ENCODE measurements around the gene CD82. TPM values are rescaled to one million over a fixed set of nuclear protein-coding genes. Genes with fewer than 3 reads are reported as not detected.

The CD82 gene
- total RNA-seq, 2 experiments from 2014 or later, result 1.2 to 6.4 TPM

DNA sequence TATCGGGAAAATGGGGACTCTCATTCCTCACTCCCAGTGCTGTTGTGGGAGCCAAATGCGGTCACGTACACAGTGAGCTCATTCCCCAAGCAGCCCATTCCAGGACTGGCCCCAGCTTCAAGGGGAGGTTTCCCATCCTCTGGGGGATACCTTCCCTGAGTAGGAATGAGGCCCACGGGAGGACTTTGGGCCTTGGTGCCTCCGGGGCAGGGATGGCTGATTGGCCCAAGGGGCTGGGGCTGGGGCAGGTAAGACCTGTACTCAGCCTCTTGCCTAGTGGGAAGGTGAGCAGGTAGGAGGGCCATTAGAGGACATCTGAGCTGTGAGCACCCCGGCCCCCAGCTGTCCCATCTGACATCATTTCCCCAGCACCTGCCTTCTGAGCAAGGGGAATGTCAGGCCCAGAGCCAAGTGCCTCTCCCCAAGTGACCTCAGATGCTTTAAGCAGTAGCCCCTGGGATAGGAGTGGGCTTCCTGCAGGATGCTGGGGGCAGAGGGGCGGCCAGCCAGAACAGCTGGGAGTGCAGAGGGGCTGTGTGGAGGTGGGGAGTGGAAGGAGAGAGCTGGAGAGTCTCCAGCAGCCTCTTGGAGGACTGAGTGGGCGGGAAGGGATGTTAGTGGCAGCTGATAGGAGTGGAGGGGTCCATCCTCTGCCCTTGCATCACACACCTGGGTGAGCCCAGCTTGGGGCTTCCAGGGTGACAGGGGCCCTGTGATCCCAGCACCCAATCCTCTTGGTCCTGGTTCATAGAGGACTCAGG lies 58.4 kb downstream of the CD82 start:
- no peaks in the 10 kb centered on the region for H3K9me3 ChIP-seq (ENCODE audit: low read length)
- H3K36me3 ChIP-seq (ENCODE audit: insufficient read depth, low read length), result no peaks in the 10 kb centered on the region
- H3K27ac ChIP-seq (ENCODE audit: low read depth, low read length, poor library complexity, severe bottlenecking), result no peak overlapping the region
- POLR2A ChIA-PET, result no interaction called here
- no TSS peak for BruUV-seq (replicated peaks)
- H3K4me2 ChIP-seq (ENCODE audit: low read length), result no peak overlapping the region
- TF ChIP-seq EZH2phosphoT487 (IDR thresholded peaks at IDR 0.05; ENCODE audit: borderline replicate concordance, low read depth, low read length), result no peak
- TF ChIP-seq, protein P1, sequence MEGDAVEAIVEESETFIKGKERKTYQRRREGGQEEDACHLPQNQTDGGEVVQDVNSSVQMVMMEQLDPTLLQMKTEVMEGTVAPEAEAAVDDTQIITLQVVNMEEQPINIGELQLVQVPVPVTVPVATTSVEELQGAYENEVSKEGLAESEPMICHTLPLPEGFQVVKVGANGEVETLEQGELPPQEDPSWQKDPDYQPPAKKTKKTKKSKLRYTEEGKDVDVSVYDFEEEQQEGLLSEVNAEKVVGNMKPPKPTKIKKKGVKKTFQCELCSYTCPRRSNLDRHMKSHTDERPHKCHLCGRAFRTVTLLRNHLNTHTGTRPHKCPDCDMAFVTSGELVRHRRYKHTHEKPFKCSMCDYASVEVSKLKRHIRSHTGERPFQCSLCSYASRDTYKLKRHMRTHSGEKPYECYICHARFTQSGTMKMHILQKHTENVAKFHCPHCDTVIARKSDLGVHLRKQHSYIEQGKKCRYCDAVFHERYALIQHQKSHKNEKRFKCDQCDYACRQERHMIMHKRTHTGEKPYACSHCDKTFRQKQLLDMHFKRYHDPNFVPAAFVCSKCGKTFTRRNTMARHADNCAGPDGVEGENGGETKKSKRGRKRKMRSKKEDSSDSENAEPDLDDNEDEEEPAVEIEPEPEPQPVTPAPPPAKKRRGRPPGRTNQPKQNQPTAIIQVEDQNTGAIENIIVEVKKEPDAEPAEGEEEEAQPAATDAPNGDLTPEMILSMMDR (conservative IDR thresholded peaks at IDR 0.05; ENCODE audit: low read length), result no peak
- H2AFZ ChIP-seq (ENCODE audit: low read length), result no peak overlapping the region
- intact Hi-C loops (cut with micrococcal nuclease; ENCODE audit: unreplicated experiment), result loop anchor here (5.0 kb wide), 1 partner anchor 268 kb away; no protein-coding TSS in a partner anchor
- H3K79me2 ChIP-seq (ENCODE audit: insufficient read depth, low read depth, low read length), result no peaks in the 10 kb centered on the region
- DNase-seq (ENCODE audit: low spot score), result no peak
- H3K4me3 ChIP-seq (ENCODE audit: low read depth, low read length, poor library complexity, severe bottlenecking), result no peak overlapping the region
- H3K4me1 ChIP-seq (ENCODE audit: insufficient read depth, low read length, poor library complexity, severe bottlenecking), result no peaks in the 10 kb centered on the region
- H3K9me2 ChIP-seq (ENCODE audit: insufficient read depth, low read length), result no peaks in the 10 kb centered on the region
- CTCF ChIA-PET (ENCODE audit: unreplicated experiment), result no interaction called here
- no peaks in the 10 kb centered on the region for H4K20me1 ChIP-seq (ENCODE audit: insufficient read depth, low read length)

DNA sequence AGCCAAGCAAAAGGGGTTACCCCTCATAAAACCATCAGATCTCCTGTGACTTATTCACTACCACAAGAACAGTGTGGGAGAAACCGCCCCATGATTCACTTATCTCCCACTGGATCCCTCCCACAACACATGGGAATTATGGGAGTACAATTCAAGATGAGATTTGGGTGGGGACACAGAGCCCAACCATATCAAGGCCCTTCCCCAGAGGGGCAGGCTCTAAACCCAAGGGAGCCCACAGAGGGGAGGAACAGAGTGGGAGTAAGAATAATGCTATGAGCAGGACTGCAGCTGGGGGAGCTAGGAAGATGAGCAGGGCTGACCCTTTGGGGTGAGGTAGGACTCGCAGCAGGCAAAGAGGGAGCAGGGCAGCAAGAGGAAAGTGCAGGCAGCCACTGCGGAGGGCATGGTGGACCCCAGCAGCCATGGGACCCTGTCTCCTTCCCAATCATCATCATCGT lies 59.3 kb downstream of the CD82 start:
- POLR2A ChIA-PET, result no interaction called here
- no TSS peak for BruUV-seq (replicated peaks)
- intact Hi-C loops (cut with micrococcal nuclease; ENCODE audit: unreplicated experiment), result loop anchor here (5.0 kb wide), 1 partner anchor 268 kb away; no protein-coding TSS in a partner anchor

More for the DNA sequence above, 59.3 kb downstream of the CD82 start:
- CTCF ChIA-PET (ENCODE audit: unreplicated experiment), result no interaction called here
- no peaks in the 10 kb centered on the region for H4K20me1 ChIP-seq (ENCODE audit: insufficient read depth, low read length)
- H3K4me2 ChIP-seq (ENCODE audit: low read length), result no peak overlapping the region
- H3K36me3 ChIP-seq (ENCODE audit: insufficient read depth, low read length), result no peaks in the 10 kb centered on the region
- H3K4me3 ChIP-seq (ENCODE audit: low read depth, low read length, poor library complexity, severe bottlenecking), result no peak overlapping the region
- H3K9me3 ChIP-seq (ENCODE audit: low read length), result no peaks in the 10 kb centered on the region
- H3K4me1 ChIP-seq (ENCODE audit: insufficient read depth, low read length, poor library complexity, severe bottlenecking), result no peaks in the 10 kb centered on the region
- H3K9me2 ChIP-seq (ENCODE audit: insufficient read depth, low read length), result no peaks in the 10 kb centered on the region
- no peak overlapping the region for H3K27ac ChIP-seq (ENCODE audit: low read depth, low read length, poor library complexity, severe bottlenecking)
- no peak for DNase-seq (ENCODE audit: low spot score)
- no peaks in the 10 kb centered on the region for H3K79me2 ChIP-seq (ENCODE audit: insufficient read depth, low read depth, low read length)
- TF ChIP-seq, protein P1 (conservative IDR thresholded peaks at IDR 0.05; ENCODE audit: low read length), result no peak
- no peak for TF ChIP-seq EZH2phosphoT487 (IDR thresholded peaks at IDR 0.05; ENCODE audit: borderline replicate concordance, low read depth, low read length)
- H2AFZ ChIP-seq (ENCODE audit: low read length), result no peak overlapping the region
